ENCODE measurements around the gene MIP. TPM values are rescaled to one million over a fixed set of nuclear protein-coding genes. Genes with fewer than 3 reads are reported as not detected.

The MIP gene
- total and polyA plus RNA-seq, 10 of the 15 experiments (the other 5 are each of a cell fraction or from before 2014, with no cell fraction given) = 0.04 to 0.18 (median 0.11) TPM; not detected in 3

GRCh38 chr12:56488041-56488955, 33.8 kb upstream of the MIP start, which contains the start of gene GLS2 (continued):
- TF ChIP-seq, protein P1, sequence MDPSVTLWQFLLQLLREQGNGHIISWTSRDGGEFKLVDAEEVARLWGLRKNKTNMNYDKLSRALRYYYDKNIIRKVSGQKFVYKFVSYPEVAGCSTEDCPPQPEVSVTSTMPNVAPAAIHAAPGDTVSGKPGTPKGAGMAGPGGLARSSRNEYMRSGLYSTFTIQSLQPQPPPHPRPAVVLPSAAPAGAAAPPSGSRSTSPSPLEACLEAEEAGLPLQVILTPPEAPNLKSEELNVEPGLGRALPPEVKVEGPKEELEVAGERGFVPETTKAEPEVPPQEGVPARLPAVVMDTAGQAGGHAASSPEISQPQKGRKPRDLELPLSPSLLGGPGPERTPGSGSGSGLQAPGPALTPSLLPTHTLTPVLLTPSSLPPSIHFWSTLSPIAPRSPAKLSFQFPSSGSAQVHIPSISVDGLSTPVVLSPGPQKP (IDR thresholded peaks at IDR 0.05; ENCODE audit: low read depth, low read length) = no peak
- TF ChIP-seq NR2C2 (IDR thresholded peaks at IDR 0.05; ENCODE audit: borderline replicate concordance, control insufficient read depth, insufficient read length, low read depth) (no peak), NFIC (IDR thresholded peaks at IDR 0.05; ENCODE audit: low read depth, low read length) (no peak), ZNF274 (IDR thresholded peaks at IDR 0.05; ENCODE audit: insufficient read depth, insufficient read length) (no peak), SMC3 (IDR thresholded peaks at IDR 0.05; ENCODE audit: borderline replicate concordance, low read length) (no peak), STAT3 (IDR thresholded peaks at IDR 0.05; ENCODE audit: low read depth, low read length) (no peak), CHD4 (IDR thresholded peaks at IDR 0.05) (no peak), ATF7 (IDR thresholded peaks at IDR 0.05; ENCODE audit: low read depth) (no peak), FOXK2 (IDR thresholded peaks at IDR 0.05) (no peak), NR2F1 (conservative IDR thresholded peaks at IDR 0.05) (no peak), SMARCA5 (IDR thresholded peaks at IDR 0.05) (no peak), NRF1 (conservative IDR thresholded peaks at IDR 0.05; ENCODE audit: low read depth, low read length) (no peak), EZH2 (IDR thresholded peaks at IDR 0.05; ENCODE audit: borderline replicate concordance, control insufficient read depth, low read depth, low read length) (no peak), HDGF (IDR thresholded peaks at IDR 0.05) (no peak), MTA3 (IDR thresholded peaks at IDR 0.05; ENCODE audit: borderline replicate concordance, low read length) (no peak), HDAC2 (IDR thresholded peaks at IDR 0.05) (no peak), ZBTB11 (CRISPR knock-in tag; IDR thresholded peaks at IDR 0.05) (no peak), KDM1A (IDR thresholded peaks at IDR 0.05; ENCODE audit: borderline replicate concordance) (no peak), FOS (IDR thresholded peaks at IDR 0.05; ENCODE audit: borderline replicate concordance, extremely low read depth, insufficient read length) (peak; percentile 36), STAT1 (conservative IDR thresholded peaks at IDR 0.05) (no peak), MTA2 (IDR thresholded peaks at IDR 0.05; ENCODE audit: low read depth) (no peak), JUNB (IDR thresholded peaks at IDR 0.05) (no peak), CREB1 (IDR thresholded peaks at IDR 0.05; ENCODE audit: low read depth) (0 out of 2 replicates have a peak, but pooled peaks have one; percentile 53), EP300 (IDR thresholded peaks at IDR 0.05; ENCODE audit: borderline replicate concordance in 1 of 2, control insufficient read depth in 1 of 2, low read depth in 2 of 2, low read length in 2 of 2) (no peak)
- TF ChIP-seq, protein P2, sequence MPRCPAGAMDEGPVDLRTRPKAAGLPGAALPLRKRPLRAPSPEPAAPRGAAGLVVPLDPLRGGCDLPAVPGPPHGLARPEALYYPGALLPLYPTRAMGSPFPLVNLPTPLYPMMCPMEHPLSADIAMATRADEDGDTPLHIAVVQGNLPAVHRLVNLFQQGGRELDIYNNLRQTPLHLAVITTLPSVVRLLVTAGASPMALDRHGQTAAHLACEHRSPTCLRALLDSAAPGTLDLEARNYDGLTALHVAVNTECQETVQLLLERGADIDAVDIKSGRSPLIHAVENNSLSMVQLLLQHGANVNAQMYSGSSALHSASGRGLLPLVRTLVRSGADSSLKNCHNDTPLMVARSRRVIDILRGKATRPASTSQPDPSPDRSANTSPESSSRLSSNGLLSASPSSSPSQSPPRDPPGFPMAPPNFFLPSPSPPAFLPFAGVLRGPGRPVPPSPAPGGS (IDR thresholded peaks at IDR 0.05; ENCODE audit: borderline replicate concordance, insufficient read depth, low read depth, low read length, poor library complexity, severe bottlenecking) = no peak

Data from GM12878 (cell line).